Gastrocnemius medialis (tissue), 4 donors: Measurements from ENCODE around the gene TIGD1. TPM values are rescaled to one million over a fixed set of nuclear protein-coding genes. Genes with fewer than 3 reads are reported as not detected.

Source experiments
- ATAC-seq, 2 donors: fragments of 150-250 bp; one replicate each; pipeline ENCODE4 v1.9.1; 2016
- DNase-seq, 2 donors: peaks; one replicate each; pipeline ENCODE4 v3.0.0-alpha.2; 2019
- H3K27ac ChIP-seq, 4 donors: fragments of 200-600 bp; sonication (generic); 1 replicate in 1 of 4; 2 replicates in 3 of 4; pipeline ENCODE4 v1.5.1; 2016 to 2018; ENCODE audit warnings: mild to moderate bottlenecking in 2 of 4, moderate library complexity in 1 of 4
- H3K27me3 ChIP-seq, 3 donors: fragments of 200-600 bp; sonication (generic) in 2 of 3; 1 replicate in 1 of 3; 2 replicates in 2 of 3; pipeline versions ENCODE4 v1.5.1 to v1.6.0; 2016 to 2019; ENCODE audit warnings: mild to moderate bottlenecking in 1 of 3, moderate library complexity in 1 of 3
- H3K36me3 ChIP-seq, 2 donors: fragments of 200-600 bp; sonication (generic) in 1 of 2; one replicate each; pipeline ENCODE4 v1.5.1; 2017 to 2018
- H3K4me1 ChIP-seq, 2 donors: fragments of 200-600 bp; sonication (generic) in 1 of 2; one replicate each; pipeline ENCODE4 v1.5.1; 2016 to 2017; ENCODE audit warnings: mild to moderate bottlenecking in 2 of 2
- H3K4me3 ChIP-seq, 4 donors: fragments of 200-600 bp; sonication (generic) in 3 of 4; 1 replicate in 1 of 4; 2 replicates in 3 of 4; pipeline ENCODE4 v1.5.1; 2016 to 2019; ENCODE audit warnings: mild to moderate bottlenecking in 2 of 4
- H3K9me3 ChIP-seq, 3 donors: fragments of 200-600 bp; sonication (generic) in 2 of 3; 1 replicate in 1 of 3; 2 replicates in 2 of 3; pipeline ENCODE4 v1.5.1; 2016 to 2019
- POLR2A ChIP-seq, 2 donors: fragments of 450-650 bp; IDR thresholded peaks; one replicate each; pipeline ENCODE4 v1.6.1; 2017; ENCODE audit warnings: antibody characterized with exemption in 2 of 2, mild to moderate bottlenecking in 2 of 2, moderate library complexity in 2 of 2
- in situ Hi-C, 4 donors: fragments of 200-750 bp; cut with MboI; loops; one replicate each; pipeline versions ENCODE4 v1.15.0 to v1.8.0; 2017; ENCODE audit warnings: low sequenced_read_pairs in 4 of 4
- intact Hi-C: fragments of 100-400 bp; cut with DNase I; formaldehyde crosslinking; loops from one replicate; pipeline ENCODE4 v1.15.1; 2023; ENCODE audit warnings: low total_unique reads
- total RNA-seq, 4 donors: library from RNA; depleted of rRNA; stranded (reverse); fragments of >200 nt; gene quantifications; one replicate each; pipeline versions ENCODE4 v1.1.0 to v1.2.3, GENCODE V29; 2016
- TF ChIP-seq, protein P1 (sequence below), 5 experiments: fragments of 450-650 bp in 3 of 5; fragments of 200-600 bp in 2 of 5; sonication (generic) in 2 of 5; IDR thresholded peaks in 4 of 5; conservative IDR thresholded peaks in 1 of 5; 1 replicate in 4 of 5; 2 replicates in 1 of 5; pipeline ENCODE4 v1.5.1; 2016 to 2019; ENCODE audit warnings: antibody characterized with exemption in 5 of 5, mild to moderate bottlenecking in 3 of 5, moderate library complexity in 3 of 5

The TIGD1 gene
- total RNA-seq, 4 donors from 2014 or later = 1.4 to 3.0 (median 2.1) TPM

DNA sequence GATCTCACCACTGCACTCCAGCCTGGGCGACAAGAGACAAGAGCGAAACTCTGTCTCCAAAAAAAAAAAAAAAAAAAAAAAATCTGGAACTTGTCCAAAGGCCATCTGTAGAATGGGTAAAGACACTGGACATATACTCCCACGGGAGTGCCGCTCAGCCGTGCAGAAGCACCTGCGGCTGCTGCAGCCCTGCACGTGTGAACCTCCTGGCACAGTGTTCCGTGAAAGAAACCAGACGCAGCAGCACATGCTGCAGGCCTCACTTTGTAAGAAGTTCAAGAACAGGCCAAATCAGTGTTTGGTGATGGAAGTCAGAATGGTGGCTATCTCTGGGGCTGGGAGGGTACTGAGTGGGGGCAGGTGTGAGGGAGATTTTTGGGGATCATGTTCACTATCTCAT is 17.9 kb downstream of the TIGD1 start:
- DNase-seq = no peak
- no peak for ATAC-seq
- intact Hi-C loops = no loop called here

DNA sequence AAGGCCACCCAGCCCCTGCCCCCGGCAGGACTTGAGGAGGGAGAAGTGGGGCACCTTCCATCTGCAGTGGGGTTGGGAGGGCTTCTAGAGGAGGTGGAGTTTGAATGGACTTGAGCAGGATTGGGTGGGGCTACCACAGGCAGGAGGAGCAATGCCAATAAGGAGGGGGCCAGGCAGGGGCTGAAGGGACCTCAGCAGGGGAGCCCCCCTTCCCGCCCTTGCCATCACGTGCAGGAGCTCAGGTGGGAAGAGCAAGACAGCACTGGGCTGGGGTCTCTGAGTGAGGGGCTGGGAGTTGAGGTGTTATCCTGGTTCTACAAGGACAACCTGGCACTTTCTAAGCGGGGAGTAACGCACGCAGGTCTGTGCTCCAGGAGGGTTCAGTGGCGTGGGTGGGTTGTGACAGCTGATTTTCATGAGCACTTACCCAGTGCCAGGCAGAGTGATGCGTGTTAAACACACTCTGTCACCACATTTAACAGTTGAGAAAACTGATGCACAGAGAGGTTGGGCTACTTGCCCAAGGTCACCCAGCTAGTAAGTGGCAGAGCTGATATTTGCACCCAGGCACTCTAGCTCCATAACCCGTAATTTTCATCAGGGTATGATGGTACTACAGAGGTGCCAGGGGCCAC is 19.6 kb downstream of the TIGD1 start:
- DNase-seq (no peak), ATAC-seq (no peak)
- no peaks in the 10 kb centered on the region for H3K27me3 ChIP-seq
- TF ChIP-seq, protein P1, sequence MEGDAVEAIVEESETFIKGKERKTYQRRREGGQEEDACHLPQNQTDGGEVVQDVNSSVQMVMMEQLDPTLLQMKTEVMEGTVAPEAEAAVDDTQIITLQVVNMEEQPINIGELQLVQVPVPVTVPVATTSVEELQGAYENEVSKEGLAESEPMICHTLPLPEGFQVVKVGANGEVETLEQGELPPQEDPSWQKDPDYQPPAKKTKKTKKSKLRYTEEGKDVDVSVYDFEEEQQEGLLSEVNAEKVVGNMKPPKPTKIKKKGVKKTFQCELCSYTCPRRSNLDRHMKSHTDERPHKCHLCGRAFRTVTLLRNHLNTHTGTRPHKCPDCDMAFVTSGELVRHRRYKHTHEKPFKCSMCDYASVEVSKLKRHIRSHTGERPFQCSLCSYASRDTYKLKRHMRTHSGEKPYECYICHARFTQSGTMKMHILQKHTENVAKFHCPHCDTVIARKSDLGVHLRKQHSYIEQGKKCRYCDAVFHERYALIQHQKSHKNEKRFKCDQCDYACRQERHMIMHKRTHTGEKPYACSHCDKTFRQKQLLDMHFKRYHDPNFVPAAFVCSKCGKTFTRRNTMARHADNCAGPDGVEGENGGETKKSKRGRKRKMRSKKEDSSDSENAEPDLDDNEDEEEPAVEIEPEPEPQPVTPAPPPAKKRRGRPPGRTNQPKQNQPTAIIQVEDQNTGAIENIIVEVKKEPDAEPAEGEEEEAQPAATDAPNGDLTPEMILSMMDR (IDR thresholded peaks at IDR 0.05 in 4 of 5, conservative IDR thresholded peaks at IDR 0.05 in 1 of 5) = no peak
- no peak for TF ChIP-seq POLR2A (IDR thresholded peaks at IDR 0.05)
- H3K36me3 ChIP-seq = peaks cover 0 to 10% of the 10 kb centered on the region in 2 donors
- peaks cover 23 to 37% of the 10 kb centered on the region in 2 donors for H3K4me1 ChIP-seq
- no peak overlapping the region for H3K27ac ChIP-seq
- H3K9me3 ChIP-seq = no peaks in the 10 kb centered on the region
- in situ Hi-C loops (no loop called here), intact Hi-C loops (no loop called here)
- no peak overlapping the region for H3K4me3 ChIP-seq

More for the DNA sequence above, 17.9 kb downstream of the TIGD1 start:
- peaks cover 22 to 38% of the 10 kb centered on the region in 2 donors for H3K4me1 ChIP-seq
- no peak overlapping the region for H3K4me3 ChIP-seq
- no peak for TF ChIP-seq POLR2A (IDR thresholded peaks at IDR 0.05)
- TF ChIP-seq, protein P1 (IDR thresholded peaks at IDR 0.05 in 4 of 5, conservative IDR thresholded peaks at IDR 0.05 in 1 of 5) = no peak
- no peaks in the 10 kb centered on the region for H3K27me3 ChIP-seq
- no peaks in the 10 kb centered on the region for H3K9me3 ChIP-seq
- in situ Hi-C loops = no loop called here
- H3K27ac ChIP-seq = no peak overlapping the region
- H3K36me3 ChIP-seq = peaks cover 0 to 10% of the 10 kb centered on the region in 2 donors

DNA sequence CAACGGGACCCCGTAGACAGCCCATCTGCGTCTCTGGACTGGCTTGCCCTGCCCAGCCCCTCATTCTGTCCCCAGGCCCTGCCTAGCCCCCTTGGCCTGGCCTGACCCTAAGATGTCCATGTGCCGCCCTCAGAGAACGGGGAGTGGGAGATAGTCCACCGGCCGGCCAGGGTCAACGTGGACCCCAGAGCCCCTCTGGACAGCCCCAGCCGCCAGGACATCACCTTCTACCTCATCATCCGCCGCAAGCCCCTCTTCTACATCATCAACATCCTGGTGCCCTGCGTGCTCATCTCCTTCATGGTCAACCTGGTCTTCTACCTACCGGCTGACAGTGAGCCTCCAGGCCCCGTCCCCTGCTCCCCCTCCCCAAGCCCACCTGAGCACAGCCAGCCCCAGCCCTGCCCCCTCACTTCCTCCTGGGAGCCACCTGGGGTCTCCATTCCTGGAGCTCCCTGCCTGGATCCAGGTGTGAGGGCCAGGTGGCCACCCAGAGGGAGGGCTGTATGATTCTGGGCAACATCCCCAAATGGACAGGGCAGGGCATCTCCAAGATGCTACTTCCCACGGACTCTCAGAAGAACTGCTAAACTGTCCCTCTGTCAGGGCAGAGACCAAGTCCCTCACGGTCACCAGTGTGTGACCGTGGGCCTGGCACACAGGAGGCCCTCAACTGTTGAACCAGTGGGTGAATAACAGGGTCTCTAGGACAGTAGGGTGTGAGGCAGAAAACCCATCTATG is 20.4 kb downstream of the TIGD1 start:
- TF ChIP-seq, protein P1 (IDR thresholded peaks at IDR 0.05 in 4 of 5, conservative IDR thresholded peaks at IDR 0.05 in 1 of 5) = no peak
- no peak for TF ChIP-seq POLR2A (IDR thresholded peaks at IDR 0.05)
- in situ Hi-C loops = no loop called here
- peaks cover 31 to 43% of the 10 kb centered on the region in 2 donors for H3K4me1 ChIP-seq

DNA sequence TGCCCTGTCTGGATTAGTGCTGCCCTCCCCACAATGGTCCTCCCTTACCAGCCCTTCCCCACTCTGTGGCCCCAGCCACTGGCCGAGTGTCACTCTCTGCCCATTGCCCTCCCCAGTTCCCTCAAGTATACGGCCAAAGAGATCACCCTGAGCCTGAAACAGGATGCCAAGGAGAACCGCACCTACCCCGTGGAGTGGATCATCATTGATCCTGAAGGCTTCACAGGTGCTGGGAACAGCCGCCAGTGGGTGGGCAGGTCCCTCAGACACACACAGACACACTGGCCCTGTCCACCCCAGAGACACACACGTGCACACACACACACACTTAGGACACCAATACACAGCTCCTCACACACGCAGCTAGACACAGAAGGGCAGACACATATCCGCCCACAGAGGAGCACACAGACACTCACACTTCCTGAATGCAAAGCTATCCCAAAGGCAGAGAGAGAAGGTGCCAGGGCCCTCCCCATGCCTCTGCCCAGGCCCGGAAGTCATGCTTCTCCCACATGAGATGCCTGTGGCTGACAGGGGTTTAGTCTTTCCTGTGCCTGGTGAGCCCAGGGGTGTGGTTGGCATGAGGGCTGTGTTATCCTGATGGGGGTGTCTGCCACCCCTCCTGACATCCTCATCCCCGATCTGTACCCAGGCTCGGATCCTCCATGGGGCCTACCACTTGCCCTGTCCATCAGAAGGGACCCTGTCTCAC is 21.5 kb downstream of the TIGD1 start:
- Histone ChIP-seq H3K9me3 (no peaks in the 10 kb centered on the region), H3K36me3 (no peaks in the 10 kb centered on the region), H3K4me3 (no peak overlapping the region), H3K27me3 (no peaks in the 10 kb centered on the region), H3K27ac (peak overlapping the region; percentile 90 to 97 (median 94)), H3K4me1 (peaks cover 39 to 49% of the 10 kb centered on the region in 2 donors)
- ATAC-seq (peak; percentile 27 to 51), DNase-seq (peak; percentile 68 to 69)
- TF ChIP-seq, protein P1 (IDR thresholded peaks at IDR 0.05 in 4 of 5, conservative IDR thresholded peaks at IDR 0.05 in 1 of 5) = no peak
- peak in 1 of 2 donors; percentile 36 for TF ChIP-seq POLR2A (IDR thresholded peaks at IDR 0.05)
- in situ Hi-C loops = no loop called here
- intact Hi-C loops = loop anchor here (10.0 kb wide), 1 partner anchor 214 kb away; no protein-coding TSS in a partner anchor

More for the DNA sequence above, 20.4 kb downstream of the TIGD1 start:
- DNase-seq (no peak), ATAC-seq (no peak)
- intact Hi-C loops = loop anchor here (10.0 kb wide), 1 partner anchor 215 kb away; no protein-coding TSS in a partner anchor
- Histone ChIP-seq H3K27me3 (no peaks in the 10 kb centered on the region), H3K9me3 (no peaks in the 10 kb centered on the region), H3K27ac (peak overlapping the region; percentile 90 to 97 (median 94)), H3K4me3 (no peak overlapping the region), H3K36me3 (peaks cover 0 to 3% of the 10 kb centered on the region in 2 donors)
